ENCODE measurements around the gene WNT5B. TPM values are rescaled to one million over a fixed set of nuclear protein-coding genes. Genes with fewer than 3 reads are reported as not detected.
"Not testable (repeated sequence)": the region's sequence is repeated elsewhere in the genome, so short reads cannot be mapped to it uniquely, and the experiment has no call there.

The WNT5B gene
- total RNA-seq, 2 donors from 2014 or later, result 2.3 to 3.1 TPM

GRCh38 chr12:1594261-1595025 is 34.6 kb upstream of the WNT5B start, which contains the start of gene FBXL14:
Gene FBXL14, minus strand, starts transcription at chr12:1594581. Its CDS starts 515 bp downstream, at chr12:1594066.
- Histone ChIP-seq H3K4me3 (peak within 1 kb of the TSS; percentile 83), H3K27ac (peak within 1 kb of the TSS; percentile 86 to 87), H3K27me3 (replicated peaks; ENCODE audit: insufficient read depth) (no peaks in the 10 kb centered on the region), H3K36me3 (no peaks in the 10 kb centered on the region), H3K9me3 (no peaks in the 10 kb centered on the region), H3K4me1 (ENCODE audit: control insufficient read depth in 1 of 2, low read depth in 2 of 2) (peaks cover 26 to 42% of the 10 kb centered on the region in 2 donors)
- peak; percentile 36 for ATAC-seq (ENCODE audit: insufficient number of reproducible peaks, low FRiP score, low read depth)
- TF ChIP-seq CTCF (IDR thresholded peaks at IDR 0.05), result no peak
- DNase-seq (ENCODE audit: low spot score), result peak; percentile 62

- Histone ChIP-seq H3K36me3 (no peaks in the 10 kb centered on the region), H3K4me1 (ENCODE audit: control insufficient read depth in 1 of 2, low read depth in 2 of 2) (peaks cover 21 to 42% of the 10 kb centered on the region in 2 donors), H3K27ac (peak overlapping the region; percentile 86 to 87), H3K9me3 (no peaks in the 10 kb centered on the region), H3K27me3 (replicated peaks; ENCODE audit: insufficient read depth) (no peaks in the 10 kb centered on the region), H3K4me3 (peak overlapping the region; percentile 83)
- ATAC-seq (ENCODE audit: insufficient number of reproducible peaks, low FRiP score, low read depth) (peak; percentile 14), DNase-seq (ENCODE audit: low spot score) (no peak)
- TF ChIP-seq CTCF (IDR thresholded peaks at IDR 0.05), result no peak
Measured at GRCh38 chr12:1595026-1595561, 33.9 kb upstream of the WNT5B start.

- H3K9me3 ChIP-seq, result no peaks in the 10 kb centered on the region
- no peak for ATAC-seq (ENCODE audit: insufficient number of reproducible peaks, low FRiP score, low read depth)
Measured at GRCh38 chr12:1595690-1596347, 33.2 kb upstream of the WNT5B start.

GRCh38 chr12:1598757-1599156 is 30.3 kb upstream of the WNT5B start:
- ATAC-seq (ENCODE audit: insufficient number of reproducible peaks, low FRiP score, low read depth) (no peak), DNase-seq (ENCODE audit: low spot score) (no peak)
- Histone ChIP-seq H3K27ac (no peak overlapping the region), H3K9me3 (no peaks in the 10 kb centered on the region), H3K36me3 (no peaks in the 10 kb centered on the region), H3K27me3 (replicated peaks; ENCODE audit: insufficient read depth) (no peaks in the 10 kb centered on the region), H3K4me1 (ENCODE audit: control insufficient read depth in 1 of 2, low read depth in 2 of 2) (peaks cover 0 to 12% of the 10 kb centered on the region in 2 donors), H3K4me3 (no peak overlapping the region)
- TF ChIP-seq CTCF (IDR thresholded peaks at IDR 0.05), result no peak

More at GRCh38 chr12:1595690-1596347, 33.2 kb upstream of the WNT5B start:
- Histone ChIP-seq H3K4me1 (ENCODE audit: control insufficient read depth in 1 of 2, low read depth in 2 of 2) (peaks cover 17 to 38% of the 10 kb centered on the region in 2 donors), H3K27ac (peak overlapping the region; percentile 86 to 87), H3K4me3 (peak overlapping the region; percentile 83), H3K27me3 (replicated peaks; ENCODE audit: insufficient read depth) (no peaks in the 10 kb centered on the region), H3K36me3 (no peaks in the 10 kb centered on the region)
- DNase-seq (ENCODE audit: low spot score), result no peak
- TF ChIP-seq CTCF (IDR thresholded peaks at IDR 0.05), result no peak

- not testable (repeated sequence) for H3K27me3 ChIP-seq (replicated peaks; ENCODE audit: insufficient read depth); H3K36me3 ChIP-seq; H3K27ac ChIP-seq; ATAC-seq (ENCODE audit: insufficient number of reproducible peaks, low FRiP score, low read depth); H3K4me3 ChIP-seq; DNase-seq (ENCODE audit: low spot score); H3K9me3 ChIP-seq
- H3K4me1 ChIP-seq (ENCODE audit: control insufficient read depth in 1 of 2, low read depth in 2 of 2), result peaks cover 5 to 14% of the 10 kb centered on the region in 2 donors
Measured at GRCh38 chr12:1602706-1603105, 26.3 kb upstream of the WNT5B start.

Data from thoracic aorta (tissue), 2 donors.